ENCODE data around the gene GRIA4.

GRCh38 chr11:105900515-105901035 is 290.7 kb downstream of the GRIA4 start:
- TF ChIP-seq FOXP1 (IDR thresholded peaks at IDR 0.05), result no peak
- no peak for TF ChIP-seq FOXP1 (CRISPR knock-in tag; IDR thresholded peaks at IDR 0.05)
- no peak for TF ChIP-seq JUND (CRISPR knock-in tag; IDR thresholded peaks at IDR 0.05)
- no peak for TF ChIP-seq ZNF512B (CRISPR knock-in tag; IDR thresholded peaks at IDR 0.05; ENCODE audit: borderline replicate concordance)
- TF ChIP-seq TAF1 (CRISPR knock-in tag; IDR thresholded peaks at IDR 0.05), result no peak
- no peak for TF ChIP-seq ZNF629 (CRISPR knock-in tag; conservative IDR thresholded peaks at IDR 0.05)
- TF ChIP-seq NFIC (IDR thresholded peaks at IDR 0.05; ENCODE audit: low read length), result no peak
- TF ChIP-seq ELK4 (CRISPR knock-in tag; IDR thresholded peaks at IDR 0.05; ENCODE audit: borderline replicate concordance), result no peak
- TF ChIP-seq ZNF24 (IDR thresholded peaks at IDR 0.05), result no peak
